Liver (tissue), 9 donors: ENCODE measurements around the gene LRRC70. TPM values are rescaled to one million over a fixed set of nuclear protein-coding genes. Genes with fewer than 3 reads are reported as not detected.

ENCODE experiments used
- DNase-seq: peaks from one replicate; pipeline ENCODE4 v3.0.0-alpha.2; 2017; ENCODE audit warnings: low spot score
- H3K27ac ChIP-seq, 2 donors: one replicate each; pipeline ENCODE4 v1.7.0; 2013; ENCODE audit warnings: inconsistent platforms in 2 of 2, low read length in 2 of 2, control low read depth in 1 of 2, low read depth in 1 of 2, mild to moderate bottlenecking in 1 of 2
- H3K27me3 ChIP-seq, 4 donors: one replicate each; pipeline versions ENCODE4 v1.6.1 to v1.7.0; 2013; ENCODE audit warnings: low read length in 3 of 4, inconsistent platforms in 1 of 4, mild to moderate bottlenecking in 1 of 4, moderate library complexity in 1 of 4; ENCODE audit not compliant: control insufficient read depth in 4 of 4, insufficient read depth in 4 of 4
- H3K36me3 ChIP-seq, 4 donors: one replicate each; pipeline versions ENCODE4 v1.6.1 to v1.7.0; 2013; ENCODE audit warnings: low read length in 3 of 4, mild to moderate bottlenecking in 3 of 4, low read depth in 1 of 4, moderate library complexity in 1 of 4; ENCODE audit not compliant: control insufficient read depth in 4 of 4, insufficient read depth in 3 of 4
- H3K4me1 ChIP-seq, 4 donors: one replicate each; pipeline versions ENCODE4 v1.6.1 to v1.7.0; 2013; ENCODE audit warnings: low read length in 3 of 4, mild to moderate bottlenecking in 3 of 4, moderate library complexity in 1 of 4; ENCODE audit not compliant: control insufficient read depth in 4 of 4, insufficient read depth in 4 of 4
- H3K4me3 ChIP-seq, 3 donors: one replicate each; pipeline versions ENCODE4 v1.6.1 to v1.7.0; 2013; ENCODE audit warnings: low read length in 3 of 3, control low read depth in 1 of 3, low read depth in 1 of 3, mild to moderate bottlenecking in 1 of 3
- H3K9ac ChIP-seq, 2 donors: one replicate each; pipeline ENCODE4 v1.7.0; 2013; ENCODE audit warnings: low read length in 2 of 2, mild to moderate bottlenecking in 2 of 2, moderate library complexity in 2 of 2, control low read depth in 1 of 2, low read depth in 1 of 2
- H3K9me3 ChIP-seq, 4 donors: one replicate each; pipeline versions ENCODE4 v1.6.1 to v1.7.0; 2013; ENCODE audit warnings: low read length in 3 of 4; ENCODE audit not compliant: control insufficient read depth in 4 of 4
- EGR1 ChIP-seq, 2 donors: IDR thresholded peaks; 2 replicates each; pipeline ENCODE4 v1.6.1; 2016 to 2018; ENCODE audit warnings: antibody characterized with exemption in 2 of 2, low read depth in 2 of 2
- FOXA1 ChIP-seq: IDR thresholded peaks from 2 replicates; pipeline ENCODE4 v1.6.1; 2016; ENCODE audit warnings: antibody characterized with exemption
- FOXA2 ChIP-seq: IDR thresholded peaks from 2 replicates; pipeline ENCODE4 v1.6.1; 2016; ENCODE audit warnings: antibody characterized with exemption
- GABPA ChIP-seq, 2 donors: IDR thresholded peaks in 1 of 2; conservative IDR thresholded peaks in 1 of 2; 2 replicates each; pipeline ENCODE4 v1.6.1; 2016; ENCODE audit warnings: antibody characterized with exemption in 2 of 2, mild to moderate bottlenecking in 1 of 2, moderate library complexity in 1 of 2
- NR2F2 ChIP-seq: IDR thresholded peaks from 2 replicates; pipeline ENCODE4 v1.6.1; 2016; ENCODE audit warnings: antibody characterized with exemption
- RXRA ChIP-seq, 2 donors: IDR thresholded peaks; 2 replicates each; pipeline ENCODE4 v1.6.1; 2017 to 2018; ENCODE audit warnings: antibody characterized with exemption in 2 of 2, mild to moderate bottlenecking in 1 of 2
- TAF1 ChIP-seq: conservative IDR thresholded peaks from 2 replicates; pipeline ENCODE4 v1.6.1; 2016; ENCODE audit warnings: antibody characterized with exemption, mild to moderate bottlenecking
- YY1 ChIP-seq: IDR thresholded peaks from 2 replicates; pipeline ENCODE4 v1.6.1; 2016; ENCODE audit warnings: antibody characterized with exemption, mild to moderate bottlenecking
- WGBS: extraction: QIAGEN DNeasy Blood & Tissue Kit; methylation state at CpG from one replicate; pipeline ENCODE4 v1.1.7; 2013; 5-methylcytosine and 5-hydroxymethylcytosine counted together
- polyA plus RNA-seq, 2 donors: library from polyadenylated mRNA; stranded (reverse) in 1 of 2; unstranded in 1 of 2; fragments of 200-250 nt in 1 of 2; fragments of >200 nt in 1 of 2; fragmentation: Nextera tagmentation in 1 of 2; extraction: Ambion mirVana in 1 of 2; gene quantifications; one replicate each; pipeline versions ENCODE4 v1.2.1 to v1.2.3, GENCODE V29; 2013 to 2015
- total RNA-seq, 2 donors: library from RNA; depleted of rRNA; stranded (reverse); fragments of >200 nt; gene quantifications; one replicate each; pipeline ENCODE4 v1.2.3, GENCODE V29; 2014
- TF ChIP-seq, protein P1 (sequence below): IDR thresholded peaks from 2 replicates; pipeline ENCODE4 v1.6.1; 2016; ENCODE audit warnings: antibody characterized with exemption, mild to moderate bottlenecking
- TF ChIP-seq, protein P2 (sequence below): IDR thresholded peaks from 2 replicates; pipeline ENCODE4 v1.6.1; 2016; ENCODE audit warnings: antibody characterized with exemption
- TF ChIP-seq, protein P3 (sequence below): IDR thresholded peaks from 2 replicates; pipeline ENCODE4 v1.6.1; 2016; ENCODE audit warnings: antibody characterized with exemption
- TF ChIP-seq, protein P4 (sequence below): IDR thresholded peaks from 2 replicates; pipeline ENCODE4 v1.6.1; 2016; ENCODE audit warnings: antibody characterized with exemption
- donor health status: healthy.
- donor health status: healthy.
- donor health status: healthy.
- donor health status: healthy.
- donor health status: healthy.

Gene LRRC70
- total and polyA plus RNA-seq, 4 donors, result 0.66 to 2.8 (median 1.7) TPM

DNA sequence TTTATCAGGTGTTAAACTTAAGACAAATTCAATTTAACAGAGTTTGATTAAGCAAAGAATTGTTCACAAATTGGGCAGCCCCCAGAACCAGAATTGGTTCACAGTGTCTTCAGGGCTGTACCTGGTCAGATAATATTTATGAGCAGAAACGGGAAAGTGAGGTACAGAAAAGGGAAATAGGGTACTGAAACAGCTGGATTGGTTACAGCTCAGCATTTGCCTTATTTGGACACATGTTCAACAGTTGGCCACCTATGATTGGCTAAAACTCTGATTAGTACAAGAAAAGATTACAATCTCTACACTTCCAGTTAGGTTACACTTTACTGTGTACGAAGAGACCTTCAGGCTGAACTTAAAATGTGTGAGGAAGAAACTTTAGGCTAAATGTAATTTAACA lies 18.7 kb downstream of the LRRC70 start (continued):
- TF ChIP-seq, protein P1, sequence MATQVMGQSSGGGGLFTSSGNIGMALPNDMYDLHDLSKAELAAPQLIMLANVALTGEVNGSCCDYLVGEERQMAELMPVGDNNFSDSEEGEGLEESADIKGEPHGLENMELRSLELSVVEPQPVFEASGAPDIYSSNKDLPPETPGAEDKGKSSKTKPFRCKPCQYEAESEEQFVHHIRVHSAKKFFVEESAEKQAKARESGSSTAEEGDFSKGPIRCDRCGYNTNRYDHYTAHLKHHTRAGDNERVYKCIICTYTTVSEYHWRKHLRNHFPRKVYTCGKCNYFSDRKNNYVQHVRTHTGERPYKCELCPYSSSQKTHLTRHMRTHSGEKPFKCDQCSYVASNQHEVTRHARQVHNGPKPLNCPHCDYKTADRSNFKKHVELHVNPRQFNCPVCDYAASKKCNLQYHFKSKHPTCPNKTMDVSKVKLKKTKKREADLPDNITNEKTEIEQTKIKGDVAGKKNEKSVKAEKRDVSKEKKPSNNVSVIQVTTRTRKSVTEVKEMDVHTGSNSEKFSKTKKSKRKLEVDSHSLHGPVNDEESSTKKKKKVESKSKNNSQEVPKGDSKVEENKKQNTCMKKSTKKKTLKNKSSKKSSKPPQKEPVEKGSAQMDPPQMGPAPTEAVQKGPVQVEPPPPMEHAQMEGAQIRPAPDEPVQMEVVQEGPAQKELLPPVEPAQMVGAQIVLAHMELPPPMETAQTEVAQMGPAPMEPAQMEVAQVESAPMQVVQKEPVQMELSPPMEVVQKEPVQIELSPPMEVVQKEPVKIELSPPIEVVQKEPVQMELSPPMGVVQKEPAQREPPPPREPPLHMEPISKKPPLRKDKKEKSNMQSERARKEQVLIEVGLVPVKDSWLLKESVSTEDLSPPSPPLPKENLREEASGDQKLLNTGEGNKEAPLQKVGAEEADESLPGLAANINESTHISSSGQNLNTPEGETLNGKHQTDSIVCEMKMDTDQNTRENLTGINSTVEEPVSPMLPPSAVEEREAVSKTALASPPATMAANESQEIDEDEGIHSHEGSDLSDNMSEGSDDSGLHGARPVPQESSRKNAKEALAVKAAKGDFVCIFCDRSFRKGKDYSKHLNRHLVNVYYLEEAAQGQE, result no peak
- no peak for TF ChIP-seq YY1
- no peak for TF ChIP-seq FOXA2
- TF ChIP-seq GABPA (IDR thresholded peaks at IDR 0.05 in 1 of 2, conservative IDR thresholded peaks at IDR 0.05 in 1 of 2), result no peak
- no peak for TF ChIP-seq NR2F2

DNA sequence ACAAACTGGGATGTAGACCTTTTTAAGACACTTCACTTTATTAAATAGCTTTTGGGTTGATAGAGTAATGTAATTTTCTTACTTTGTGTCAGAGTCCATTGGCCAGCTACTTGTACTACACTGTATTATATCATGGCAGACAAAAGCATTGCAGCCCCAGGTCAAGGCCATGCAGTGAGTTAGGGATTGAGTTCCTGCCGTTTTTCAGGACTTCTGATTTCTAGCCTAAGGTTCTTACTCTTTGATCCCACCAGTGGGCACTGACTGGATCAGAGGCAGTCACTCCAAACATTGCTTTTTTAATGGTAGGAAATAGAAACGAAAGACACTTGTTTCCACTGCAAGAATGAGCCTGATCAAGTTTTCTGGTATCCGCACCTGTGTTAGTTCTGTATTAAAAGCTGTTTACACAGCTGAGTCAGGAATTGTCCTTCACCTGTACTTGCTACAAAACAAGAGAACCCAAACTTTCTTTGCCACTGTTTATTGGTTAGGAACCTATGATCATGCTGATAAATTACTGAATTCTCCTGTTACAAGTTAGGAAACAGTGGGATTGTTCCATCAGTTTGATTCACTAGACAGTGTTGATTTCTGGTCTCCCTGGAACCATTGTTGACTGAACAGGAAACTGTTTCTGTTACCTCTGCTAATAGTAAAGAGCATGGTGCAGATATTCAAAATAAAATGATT lies 22.1 kb downstream of the LRRC70 start:
- no peak overlapping the region for H3K9ac ChIP-seq
- WGBS, result 69% methylated on average over 3 of the region's 3 CpGs
- no peaks in the 10 kb centered on the region for H3K27me3 ChIP-seq
- no peaks in the 10 kb centered on the region for H3K4me1 ChIP-seq
- no peaks in the 10 kb centered on the region for H3K36me3 ChIP-seq
- DNase-seq, result no peak
- H3K4me3 ChIP-seq, result no peak overlapping the region
- TF ChIP-seq RXRA (IDR thresholded peaks at IDR 0.05), result no peak
- TF ChIP-seq TAF1, result no peak
- no peak for TF ChIP-seq YY1
- TF ChIP-seq, protein P2, sequence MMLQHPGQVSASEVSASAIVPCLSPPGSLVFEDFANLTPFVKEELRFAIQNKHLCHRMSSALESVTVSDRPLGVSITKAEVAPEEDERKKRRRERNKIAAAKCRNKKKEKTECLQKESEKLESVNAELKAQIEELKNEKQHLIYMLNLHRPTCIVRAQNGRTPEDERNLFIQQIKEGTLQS, result no peak
- no peak for TF ChIP-seq GABPA (IDR thresholded peaks at IDR 0.05 in 1 of 2, conservative IDR thresholded peaks at IDR 0.05 in 1 of 2)
- no peaks in the 10 kb centered on the region for H3K9me3 ChIP-seq
- H3K27ac ChIP-seq, result no peak overlapping the region

DNA sequence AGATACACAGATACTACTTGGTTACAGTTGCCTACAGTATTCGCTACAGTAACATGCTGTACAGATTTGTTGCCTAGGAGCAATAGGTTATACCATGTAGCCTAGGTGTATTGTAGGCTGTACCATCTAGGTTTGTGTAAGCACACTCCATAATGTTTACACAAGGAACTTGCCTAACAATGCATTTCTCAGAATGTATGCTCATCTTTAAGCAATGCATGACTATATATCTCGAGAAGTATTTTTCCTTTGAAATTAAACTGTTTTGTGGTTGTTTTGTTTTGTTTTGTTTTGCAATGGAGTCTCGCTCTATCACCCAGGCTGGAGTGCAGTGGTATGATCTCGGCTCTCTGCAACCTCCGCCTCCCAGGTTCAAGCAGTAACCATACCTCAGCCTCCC lies 25.3 kb downstream of the LRRC70 start:
- Histone ChIP-seq H3K4me3 (no peak overlapping the region), H3K36me3 (no peaks in the 10 kb centered on the region), H3K9me3 (no peaks in the 10 kb centered on the region), H3K9ac (no peak overlapping the region), H3K27ac (no peak overlapping the region), H3K27me3 (no peaks in the 10 kb centered on the region), H3K4me1 (no peaks in the 10 kb centered on the region)
- no peak for TF ChIP-seq EGR1 (IDR thresholded peaks at IDR 0.05; ENCODE audit: low read depth in 2 of 2)
- TF ChIP-seq, protein P3, sequence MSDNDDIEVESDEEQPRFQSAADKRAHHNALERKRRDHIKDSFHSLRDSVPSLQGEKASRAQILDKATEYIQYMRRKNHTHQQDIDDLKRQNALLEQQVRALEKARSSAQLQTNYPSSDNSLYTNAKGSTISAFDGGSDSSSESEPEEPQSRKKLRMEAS, result no peak
- TF ChIP-seq, protein P4, sequence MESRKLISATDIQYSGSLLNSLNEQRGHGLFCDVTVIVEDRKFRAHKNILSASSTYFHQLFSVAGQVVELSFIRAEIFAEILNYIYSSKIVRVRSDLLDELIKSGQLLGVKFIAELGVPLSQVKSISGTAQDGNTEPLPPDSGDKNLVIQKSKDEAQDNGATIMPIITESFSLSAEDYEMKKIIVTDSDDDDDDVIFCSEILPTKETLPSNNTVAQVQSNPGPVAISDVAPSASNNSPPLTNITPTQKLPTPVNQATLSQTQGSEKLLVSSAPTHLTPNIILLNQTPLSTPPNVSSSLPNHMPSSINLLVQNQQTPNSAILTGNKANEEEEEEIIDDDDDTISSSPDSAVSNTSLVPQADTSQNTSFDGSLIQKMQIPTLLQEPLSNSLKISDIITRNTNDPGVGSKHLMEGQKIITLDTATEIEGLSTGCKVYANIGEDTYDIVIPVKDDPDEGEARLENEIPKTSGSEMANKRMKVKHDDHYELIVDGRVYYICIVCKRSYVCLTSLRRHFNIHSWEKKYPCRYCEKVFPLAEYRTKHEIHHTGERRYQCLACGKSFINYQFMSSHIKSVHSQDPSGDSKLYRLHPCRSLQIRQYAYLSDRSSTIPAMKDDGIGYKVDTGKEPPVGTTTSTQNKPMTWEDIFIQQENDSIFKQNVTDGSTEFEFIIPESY, result no peak
- TF ChIP-seq, protein P2, result no peak
- no peak for TF ChIP-seq FOXA1
- 99% methylated on average over 5 of the region's 5 CpGs for WGBS
- DNase-seq, result no peak
